Measurements from ENCODE around the gene MOAP1.

- TF ChIP-seq CTCF (IDR thresholded peaks at IDR 0.05), result no peak
- TF ChIP-seq POLR2A (IDR thresholded peaks at IDR 0.05), result no peak
These were observed 29.0 kb downstream of the MOAP1 start for GRCh38 chr14:93155667-93156066.

All from Peyer's patch (tissue), 4 donors.